ENCODE results near the gene IL1RAPL2. TPM values are rescaled to one million over a fixed set of nuclear protein-coding genes. Genes with fewer than 3 reads are reported as not detected.

Gene IL1RAPL2
- polyA plus RNA-seq, 3 donors: not detected

DNA sequence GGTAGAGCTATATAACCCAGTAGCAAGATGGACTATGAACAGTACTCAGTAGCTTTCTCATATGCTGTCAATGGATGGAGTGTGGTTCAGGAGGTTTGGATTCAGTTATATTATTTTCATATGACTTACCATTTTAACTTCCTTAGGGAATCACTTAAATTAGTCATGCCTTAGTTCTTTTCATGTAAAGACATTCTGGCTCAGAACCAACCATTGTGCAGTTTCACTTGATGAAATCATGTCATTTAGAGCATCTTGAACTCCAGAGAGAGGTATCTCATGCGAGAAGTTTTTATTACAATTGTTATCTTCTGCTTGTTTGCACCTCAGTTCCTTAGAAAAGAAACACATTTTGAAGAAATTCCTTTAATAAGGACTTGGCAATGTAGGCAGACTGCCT lies 55.8 kb downstream of the IL1RAPL2 start:
- no peaks in the 10 kb centered on the region for H3K36me3 ChIP-seq (replicated peaks in 1 of 2; ENCODE audit: control insufficient read depth in 1 of 2, insufficient read depth in 2 of 2, low read length in 2 of 2)
- no peak overlapping the region for H3K4me3 Mint-ChIP-seq
- H3K4me1 Mint-ChIP-seq: no peaks in the 10 kb centered on the region
- no peak overlapping the region for H3K27ac Mint-ChIP-seq
- no peak overlapping the region for H2AFZ ChIP-seq (ENCODE audit: insufficient read depth, low read depth, low read length, poor library complexity, severe bottlenecking)
- H3K27me3 ChIP-seq (ENCODE audit: control insufficient read depth in 2 of 2, insufficient read depth in 2 of 2, low read length in 2 of 2): no peaks in the 10 kb centered on the region
- WGBS (ENCODE audit: insufficient coverage): no CpG with 5 or more reads among the region's 1 CpG
- no peaks in the 10 kb centered on the region for H4K20me1 ChIP-seq (ENCODE audit: insufficient read depth, low read length)
- H3K9ac ChIP-seq (ENCODE audit: insufficient read depth, low read length, poor library complexity, severe bottlenecking): no peak overlapping the region
- no peak overlapping the region for H3K4me3 ChIP-seq (replicated peaks in 1 of 3; ENCODE audit: low read depth in 2 of 3, low read length in 3 of 3)
- TF ChIP-seq, protein P1, sequence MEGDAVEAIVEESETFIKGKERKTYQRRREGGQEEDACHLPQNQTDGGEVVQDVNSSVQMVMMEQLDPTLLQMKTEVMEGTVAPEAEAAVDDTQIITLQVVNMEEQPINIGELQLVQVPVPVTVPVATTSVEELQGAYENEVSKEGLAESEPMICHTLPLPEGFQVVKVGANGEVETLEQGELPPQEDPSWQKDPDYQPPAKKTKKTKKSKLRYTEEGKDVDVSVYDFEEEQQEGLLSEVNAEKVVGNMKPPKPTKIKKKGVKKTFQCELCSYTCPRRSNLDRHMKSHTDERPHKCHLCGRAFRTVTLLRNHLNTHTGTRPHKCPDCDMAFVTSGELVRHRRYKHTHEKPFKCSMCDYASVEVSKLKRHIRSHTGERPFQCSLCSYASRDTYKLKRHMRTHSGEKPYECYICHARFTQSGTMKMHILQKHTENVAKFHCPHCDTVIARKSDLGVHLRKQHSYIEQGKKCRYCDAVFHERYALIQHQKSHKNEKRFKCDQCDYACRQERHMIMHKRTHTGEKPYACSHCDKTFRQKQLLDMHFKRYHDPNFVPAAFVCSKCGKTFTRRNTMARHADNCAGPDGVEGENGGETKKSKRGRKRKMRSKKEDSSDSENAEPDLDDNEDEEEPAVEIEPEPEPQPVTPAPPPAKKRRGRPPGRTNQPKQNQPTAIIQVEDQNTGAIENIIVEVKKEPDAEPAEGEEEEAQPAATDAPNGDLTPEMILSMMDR (IDR thresholded peaks at IDR 0.05): no peak
- H3K27ac ChIP-seq (ENCODE audit: low read depth in 1 of 2, low read length in 2 of 2): no peak overlapping the region
- H3K36me3 Mint-ChIP-seq: no peaks in the 10 kb centered on the region
- peaks cover 0 to 4% (median 1%) of the 10 kb centered on the region in 7 donors for H3K9me3 Mint-ChIP-seq
- no peak for DNase-seq
- peaks cover 0 to 2% (median 0%) of the 10 kb centered on the region in 3 donors for H3K27me3 Mint-ChIP-seq (ENCODE audit: low read depth in 3 of 3)
- H3K79me2 ChIP-seq (ENCODE audit: insufficient read depth, low read length): no peaks in the 10 kb centered on the region
- intact Hi-C loops (cut with micrococcal nuclease): no loop called here
- no peaks in the 10 kb centered on the region for H3K4me1 ChIP-seq (ENCODE audit: control insufficient read depth in 1 of 2, insufficient read depth in 2 of 2, low read length in 2 of 2)
- H3K4me2 ChIP-seq (replicated peaks; ENCODE audit: extremely low read depth, low read length, poor library complexity, severe bottlenecking): no peak overlapping the region
- no peaks in the 10 kb centered on the region for H3K9me3 ChIP-seq (replicated peaks in 1 of 2; ENCODE audit: control insufficient read depth in 1 of 2, insufficient read depth in 1 of 2, low read length in 2 of 2)

DNA sequence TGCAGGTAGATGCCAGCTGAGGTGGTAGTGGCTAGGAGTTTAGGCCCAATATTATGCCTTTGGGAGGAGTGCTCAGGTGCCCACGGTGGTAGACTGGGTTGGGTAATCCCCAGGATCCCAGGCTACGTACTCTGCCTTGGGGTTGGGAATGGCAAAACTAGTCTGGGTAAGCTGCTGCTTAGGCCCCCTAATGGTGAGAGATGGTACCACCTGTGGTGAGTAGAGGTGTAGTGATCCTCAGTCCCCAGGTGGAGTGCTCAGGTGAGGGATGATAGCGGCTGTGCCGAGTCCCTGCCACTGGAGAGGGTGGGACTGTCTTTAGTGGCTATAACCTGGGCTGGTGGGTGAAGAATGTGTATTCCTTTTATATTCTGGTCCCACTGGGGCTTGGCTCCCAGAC lies 75.2 kb downstream of the IL1RAPL2 start:
- no peak overlapping the region for H3K4me3 ChIP-seq (replicated peaks in 1 of 3; ENCODE audit: low read depth in 2 of 3, low read length in 3 of 3)
- H2AFZ ChIP-seq (ENCODE audit: insufficient read depth, low read depth, low read length, poor library complexity, severe bottlenecking): no peak overlapping the region
- intact Hi-C loops (cut with micrococcal nuclease): no loop called here
- H3K9me3 ChIP-seq (replicated peaks in 1 of 2; ENCODE audit: control insufficient read depth in 1 of 2, insufficient read depth in 1 of 2, low read length in 2 of 2): peaks cover 0 to 14% of the 10 kb centered on the region in 2 donors
- H3K79me2 ChIP-seq (ENCODE audit: insufficient read depth, low read length): no peaks in the 10 kb centered on the region
- H3K4me3 Mint-ChIP-seq: no peak overlapping the region
- H3K27ac ChIP-seq (ENCODE audit: low read depth in 1 of 2, low read length in 2 of 2): no peak overlapping the region
- H3K36me3 Mint-ChIP-seq: no peaks in the 10 kb centered on the region
- no peaks in the 10 kb centered on the region for H4K20me1 ChIP-seq (ENCODE audit: insufficient read depth, low read length)
- H3K9ac ChIP-seq (ENCODE audit: insufficient read depth, low read length, poor library complexity, severe bottlenecking): no peak overlapping the region
- H3K9me3 Mint-ChIP-seq: peaks cover 0 to 16% (median 3%) of the 10 kb centered on the region in 7 donors
- H3K27me3 ChIP-seq (ENCODE audit: control insufficient read depth in 2 of 2, insufficient read depth in 2 of 2, low read length in 2 of 2): no peaks in the 10 kb centered on the region
- no peak overlapping the region for H3K4me2 ChIP-seq (replicated peaks; ENCODE audit: extremely low read depth, low read length, poor library complexity, severe bottlenecking)
- H3K27ac Mint-ChIP-seq: no peak overlapping the region
- H3K36me3 ChIP-seq (replicated peaks in 1 of 2; ENCODE audit: control insufficient read depth in 1 of 2, insufficient read depth in 2 of 2, low read length in 2 of 2): no peaks in the 10 kb centered on the region
- no peaks in the 10 kb centered on the region for H3K27me3 Mint-ChIP-seq (ENCODE audit: low read depth in 3 of 3)
- DNase-seq: no peak
- no peaks in the 10 kb centered on the region for H3K4me1 ChIP-seq (ENCODE audit: control insufficient read depth in 1 of 2, insufficient read depth in 2 of 2, low read length in 2 of 2)
- no peaks in the 10 kb centered on the region for H3K4me1 Mint-ChIP-seq
- WGBS (ENCODE audit: insufficient coverage): no CpG with 5 or more reads among the region's 4 CpGs
- TF ChIP-seq, protein P1 (IDR thresholded peaks at IDR 0.05): no peak
